Measurements from ENCODE around the gene TPRX2.
A peak's percentile ranks its signal among the peaks of the same experiment; 100 is the strongest.
"Not testable (repeated sequence)": the region's sequence is repeated elsewhere in the genome, so short reads cannot be mapped to it uniquely, and the experiment has no call there.

TPRX2 gene

DNA sequence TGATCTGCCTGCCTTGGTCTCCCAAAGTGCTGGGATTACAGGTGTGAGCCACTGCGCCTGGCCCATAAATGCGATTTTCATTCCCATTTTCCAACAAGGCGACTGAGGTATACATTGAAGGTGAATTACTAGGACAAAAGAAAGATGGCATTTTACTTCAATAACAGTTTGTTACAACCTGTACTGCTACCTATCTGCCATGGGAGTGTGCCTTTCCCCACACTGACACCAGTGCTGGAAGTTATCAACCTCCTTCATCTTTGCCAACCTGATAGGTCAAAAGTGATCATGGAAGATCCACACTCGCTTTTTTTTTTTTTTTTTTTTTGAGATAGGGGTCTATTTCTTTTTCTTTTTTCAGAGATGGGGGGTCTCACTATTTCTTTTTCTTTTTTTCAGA is 26.3 kb upstream of the TPRX2 start:
- no peak overlapping the region for H3K27ac ChIP-seq (ENCODE audit: insufficient read depth, low read depth, low read length, poor library complexity, severe bottlenecking)
- H3K4me3 ChIP-seq (ENCODE audit: insufficient read depth, low read depth, low read length) = no peak overlapping the region
- H3K36me3 ChIP-seq (ENCODE audit: control insufficient read depth, insufficient read depth, low read length) = no peaks in the 10 kb centered on the region
- H3K9me3 ChIP-seq (ENCODE audit: control insufficient read depth, low read length) = no peaks in the 10 kb centered on the region
- H3K4me1 ChIP-seq (ENCODE audit: control insufficient read depth, insufficient read depth, low read length) = no peaks in the 10 kb centered on the region
- no peaks in the 10 kb centered on the region for H3K27me3 ChIP-seq (ENCODE audit: control insufficient read depth, insufficient read depth, low read length, poor library complexity, severe bottlenecking)
- 82 to 86% methylated on average over 3 to 4 of the region's 4 CpGs for WGBS, 2 experiments

DNA sequence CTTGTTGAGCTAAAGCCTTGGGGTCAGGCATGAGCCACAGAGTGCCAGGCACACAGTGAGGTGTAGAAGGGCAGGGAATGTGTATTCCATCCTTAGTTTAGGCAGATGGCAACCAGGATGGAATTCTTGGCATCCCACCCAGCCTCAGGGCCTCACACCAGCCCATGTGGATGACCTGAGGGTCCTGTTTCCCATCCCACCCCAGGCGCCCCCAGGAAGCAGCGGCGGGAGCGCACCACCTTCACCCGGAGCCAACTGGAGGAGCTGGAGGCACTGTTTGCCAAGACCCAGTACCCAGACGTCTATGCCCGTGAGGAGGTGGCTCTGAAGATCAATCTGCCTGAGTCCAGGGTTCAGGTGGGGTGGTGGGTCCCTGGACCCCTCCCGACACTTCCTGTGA is 23.0 kb upstream of the TPRX2 start:
- Histone ChIP-seq H3K36me3 (ENCODE audit: control insufficient read depth, insufficient read depth, low read length) (no peaks in the 10 kb centered on the region), H3K27me3 (ENCODE audit: control insufficient read depth, insufficient read depth, low read length, poor library complexity, severe bottlenecking) (no peaks in the 10 kb centered on the region), H3K9me3 (ENCODE audit: control insufficient read depth, low read length) (no peaks in the 10 kb centered on the region), H3K27ac (ENCODE audit: insufficient read depth, low read depth, low read length, poor library complexity, severe bottlenecking) (no peak overlapping the region), H3K4me3 (ENCODE audit: insufficient read depth, low read depth, low read length) (no peak overlapping the region), H3K4me1 (ENCODE audit: control insufficient read depth, insufficient read depth, low read length) (peaks cover 14% of the 10 kb centered on the region)
- WGBS, 2 experiments = 88 to 91% methylated on average over 8 of the region's 8 CpGs

DNA sequence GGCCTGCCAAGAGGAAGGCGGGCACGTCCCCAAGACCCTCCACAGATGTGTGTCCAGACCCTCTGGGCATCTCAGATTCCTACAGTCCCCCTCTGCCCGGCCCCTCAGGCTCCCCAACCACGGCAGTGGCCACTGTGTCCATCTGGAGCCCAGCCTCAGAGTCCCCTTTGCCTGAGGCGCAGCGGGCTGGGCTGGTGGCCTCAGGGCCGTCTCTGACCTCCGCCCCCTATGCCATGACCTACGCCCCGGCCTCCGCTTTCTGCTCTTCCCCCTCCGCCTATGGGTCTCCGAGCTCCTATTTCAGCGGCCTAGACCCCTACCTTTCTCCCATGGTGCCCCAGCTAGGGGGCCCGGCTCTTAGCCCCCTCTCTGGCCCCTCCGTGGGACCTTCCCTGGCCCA is 19.6 kb upstream of the TPRX2 start:
- 76 to 77% methylated on average over 16 of the region's 16 CpGs for WGBS, 2 experiments
- Histone ChIP-seq H3K4me1 (ENCODE audit: control insufficient read depth, insufficient read depth, low read length) (peaks cover 14% of the 10 kb centered on the region), H3K9me3 (ENCODE audit: control insufficient read depth, low read length) (no peaks in the 10 kb centered on the region), H3K36me3 (ENCODE audit: control insufficient read depth, insufficient read depth, low read length) (no peaks in the 10 kb centered on the region), H3K4me3 (ENCODE audit: insufficient read depth, low read depth, low read length) (no peak overlapping the region), H3K27me3 (ENCODE audit: control insufficient read depth, insufficient read depth, low read length, poor library complexity, severe bottlenecking) (no peaks in the 10 kb centered on the region), H3K27ac (ENCODE audit: insufficient read depth, low read depth, low read length, poor library complexity, severe bottlenecking) (peak overlapping the region; percentile 61)

DNA sequence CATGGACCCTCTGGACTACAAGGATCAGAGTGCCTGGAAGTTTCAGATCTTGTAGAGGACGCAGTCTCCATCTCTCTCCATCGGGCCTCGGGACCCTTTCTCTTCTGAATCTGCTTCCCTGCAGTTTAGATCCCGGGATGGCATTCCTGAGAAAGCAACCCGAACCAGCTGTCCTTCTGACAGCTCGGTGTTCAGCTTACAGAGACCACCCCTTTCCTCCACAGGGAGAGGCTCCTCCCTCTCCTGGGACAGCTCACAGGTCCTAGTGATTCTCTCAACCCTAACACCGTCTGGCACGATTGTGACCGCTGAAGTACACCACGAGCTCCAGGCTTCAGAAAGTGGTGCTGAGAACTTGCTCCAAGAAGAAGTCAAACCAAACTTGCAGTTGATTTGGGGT is 19.1 kb upstream of the TPRX2 start:
- H3K4me3 ChIP-seq (ENCODE audit: insufficient read depth, low read depth, low read length) = no peak overlapping the region
- H3K27me3 ChIP-seq (ENCODE audit: control insufficient read depth, insufficient read depth, low read length, poor library complexity, severe bottlenecking) = no peaks in the 10 kb centered on the region
- 16 to 22% methylated on average over 10 of the region's 10 CpGs for WGBS, 2 experiments
- peak overlapping the region; percentile 61 for H3K27ac ChIP-seq (ENCODE audit: insufficient read depth, low read depth, low read length, poor library complexity, severe bottlenecking)
- no peaks in the 10 kb centered on the region for H3K36me3 ChIP-seq (ENCODE audit: control insufficient read depth, insufficient read depth, low read length)
- H3K9me3 ChIP-seq (ENCODE audit: control insufficient read depth, low read length) = no peaks in the 10 kb centered on the region
- H3K4me1 ChIP-seq (ENCODE audit: control insufficient read depth, insufficient read depth, low read length) = peaks cover 14% of the 10 kb centered on the region

DNA sequence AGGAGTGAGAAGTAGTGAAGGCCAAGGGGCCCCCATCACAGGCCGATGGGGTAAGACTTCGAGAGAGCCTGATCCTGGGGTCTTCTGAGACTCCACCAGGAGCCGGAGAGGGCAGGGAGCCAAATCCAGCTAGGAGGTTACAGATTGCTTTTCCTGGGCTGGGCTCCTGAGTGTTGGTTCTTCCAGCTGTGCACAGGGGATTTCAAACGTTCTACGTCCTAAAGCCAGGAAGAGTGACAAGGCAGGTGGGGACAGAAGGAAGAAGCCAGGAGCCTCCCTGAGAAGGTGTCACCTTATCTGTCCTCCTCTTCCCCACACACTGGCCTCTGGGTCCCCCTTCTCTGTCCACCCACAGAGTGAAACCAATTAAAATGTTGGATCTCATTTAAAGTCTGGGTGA is 16.1 kb upstream of the TPRX2 start:
- H3K27me3 ChIP-seq (ENCODE audit: control insufficient read depth, insufficient read depth, low read length, poor library complexity, severe bottlenecking) = no peaks in the 10 kb centered on the region
- WGBS, 2 experiments = 79 to 86% methylated on average over 5 of the region's 5 CpGs

DNA sequence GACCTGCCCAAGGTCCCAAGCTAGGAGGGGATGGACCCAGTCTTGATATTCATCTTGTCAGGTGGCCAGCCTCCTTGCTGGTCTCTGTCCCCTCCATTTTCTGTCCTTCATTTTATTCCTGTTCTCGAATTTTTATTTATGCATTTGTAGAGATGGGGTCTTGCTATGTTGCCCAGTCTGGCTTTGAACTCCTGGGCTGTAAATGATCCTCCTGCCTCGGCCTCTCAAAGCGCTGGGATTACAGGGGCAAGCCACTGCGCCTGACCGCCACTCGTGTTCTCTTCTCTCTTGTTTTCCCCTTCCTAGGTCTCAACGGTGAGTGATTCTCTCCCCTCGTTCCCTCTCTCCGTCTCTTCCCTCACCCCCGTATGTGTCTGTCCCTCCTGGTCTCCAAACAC is 10.6 kb upstream of the TPRX2 start:
- no peak overlapping the region for H3K4me3 ChIP-seq (ENCODE audit: insufficient read depth, low read depth, low read length)
- WGBS, 2 experiments = 52 to 65% methylated on average over 10 of the region's 10 CpGs

More for the DNA sequence above, 16.1 kb upstream of the TPRX2 start:
- Histone ChIP-seq H3K9me3 (ENCODE audit: control insufficient read depth, low read length) (no peaks in the 10 kb centered on the region), H3K4me3 (ENCODE audit: insufficient read depth, low read depth, low read length) (no peak overlapping the region), H3K36me3 (ENCODE audit: control insufficient read depth, insufficient read depth, low read length) (no peaks in the 10 kb centered on the region), H3K27ac (ENCODE audit: insufficient read depth, low read depth, low read length, poor library complexity, severe bottlenecking) (no peak overlapping the region), H3K4me1 (ENCODE audit: control insufficient read depth, insufficient read depth, low read length) (peaks cover 14% of the 10 kb centered on the region)

DNA sequence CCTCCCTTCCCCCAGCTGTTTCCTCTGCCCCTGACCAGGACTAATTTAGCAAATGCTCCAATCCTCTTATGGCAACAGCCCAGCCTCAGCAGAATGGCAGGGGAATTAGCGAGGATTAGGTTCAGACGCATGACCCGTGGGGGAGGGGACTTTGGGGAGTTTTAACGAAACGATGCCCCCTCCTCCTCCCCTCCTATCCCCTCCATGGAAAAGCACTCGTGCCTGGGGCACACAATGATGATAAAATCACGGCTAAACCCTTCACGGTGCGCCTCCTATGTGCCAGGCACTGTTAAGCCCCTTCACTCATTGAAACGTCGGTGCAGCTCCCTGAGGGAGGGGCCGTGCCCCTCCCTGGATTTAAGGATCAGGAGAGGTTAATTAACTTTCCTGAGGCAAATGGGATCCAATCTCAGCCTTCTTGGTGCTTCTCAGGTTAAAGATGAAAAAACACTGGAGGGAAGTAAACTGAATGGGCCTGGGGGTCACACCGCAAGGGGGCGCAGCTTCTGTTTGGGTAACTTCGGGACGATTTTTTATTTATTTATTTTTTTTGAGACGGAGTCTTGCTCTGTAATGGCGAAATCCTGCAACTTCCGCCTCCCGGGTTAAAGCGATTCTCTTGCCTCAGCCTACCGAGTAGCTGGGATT is 10.1 kb upstream of the TPRX2 start:
- Histone ChIP-seq H3K27ac (ENCODE audit: insufficient read depth, low read depth, low read length, poor library complexity, severe bottlenecking) (peak overlapping the region; percentile 74), H3K9me3 (ENCODE audit: control insufficient read depth, low read length) (no peaks in the 10 kb centered on the region), H3K36me3 (ENCODE audit: control insufficient read depth, insufficient read depth, low read length) (no peaks in the 10 kb centered on the region), H3K4me3 (ENCODE audit: insufficient read depth, low read depth, low read length) (no peak overlapping the region), H3K27me3 (ENCODE audit: control insufficient read depth, insufficient read depth, low read length, poor library complexity, severe bottlenecking) (no peaks in the 10 kb centered on the region), H3K4me1 (ENCODE audit: control insufficient read depth, insufficient read depth, low read length) (peaks cover 5% of the 10 kb centered on the region)
- WGBS, 2 experiments = 4 to 6% methylated on average over 22 of the region's 22 CpGs

More for the DNA sequence above, 10.6 kb upstream of the TPRX2 start:
- H3K27me3 ChIP-seq (ENCODE audit: control insufficient read depth, insufficient read depth, low read length, poor library complexity, severe bottlenecking) = no peaks in the 10 kb centered on the region
- H3K4me1 ChIP-seq (ENCODE audit: control insufficient read depth, insufficient read depth, low read length) = peaks cover 5% of the 10 kb centered on the region
- no peaks in the 10 kb centered on the region for H3K9me3 ChIP-seq (ENCODE audit: control insufficient read depth, low read length)
- H3K27ac ChIP-seq (ENCODE audit: insufficient read depth, low read depth, low read length, poor library complexity, severe bottlenecking) = peak overlapping the region; percentile 74
- H3K36me3 ChIP-seq (ENCODE audit: control insufficient read depth, insufficient read depth, low read length) = no peaks in the 10 kb centered on the region

DNA sequence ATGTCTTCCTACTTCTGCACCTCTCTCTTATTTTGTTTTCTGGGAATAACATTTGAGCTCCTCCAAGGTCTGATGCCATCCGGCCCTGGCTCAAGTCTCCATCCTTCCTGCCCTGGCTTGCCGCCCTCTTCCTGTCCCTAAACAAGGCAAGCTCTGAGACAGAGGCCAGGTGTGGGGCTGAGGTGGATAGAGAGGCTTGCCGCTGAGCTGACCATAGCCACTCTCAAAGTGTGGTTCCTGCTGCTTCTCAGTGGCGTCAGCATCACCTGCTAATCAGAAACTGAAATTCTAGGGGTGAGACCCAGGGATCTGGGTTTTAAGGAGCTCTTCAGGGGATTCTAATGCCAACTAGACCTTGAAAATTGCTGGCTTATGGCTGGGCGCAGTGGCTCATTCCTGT is 6.0 kb upstream of the TPRX2 start:
- Histone ChIP-seq H3K4me1 (ENCODE audit: control insufficient read depth, insufficient read depth, low read length) (peaks cover 5% of the 10 kb centered on the region), H3K27ac (ENCODE audit: insufficient read depth, low read depth, low read length, poor library complexity, severe bottlenecking) (no peak overlapping the region), H3K4me3 (ENCODE audit: insufficient read depth, low read depth, low read length) (no peak overlapping the region), H3K9me3 (ENCODE audit: control insufficient read depth, low read length) (no peaks in the 10 kb centered on the region), H3K36me3 (ENCODE audit: control insufficient read depth, insufficient read depth, low read length) (no peaks in the 10 kb centered on the region), H3K27me3 (ENCODE audit: control insufficient read depth, insufficient read depth, low read length, poor library complexity, severe bottlenecking) (no peaks in the 10 kb centered on the region)
- WGBS, 2 experiments = 87 to 90% methylated on average over 5 of the region's 5 CpGs

DNA sequence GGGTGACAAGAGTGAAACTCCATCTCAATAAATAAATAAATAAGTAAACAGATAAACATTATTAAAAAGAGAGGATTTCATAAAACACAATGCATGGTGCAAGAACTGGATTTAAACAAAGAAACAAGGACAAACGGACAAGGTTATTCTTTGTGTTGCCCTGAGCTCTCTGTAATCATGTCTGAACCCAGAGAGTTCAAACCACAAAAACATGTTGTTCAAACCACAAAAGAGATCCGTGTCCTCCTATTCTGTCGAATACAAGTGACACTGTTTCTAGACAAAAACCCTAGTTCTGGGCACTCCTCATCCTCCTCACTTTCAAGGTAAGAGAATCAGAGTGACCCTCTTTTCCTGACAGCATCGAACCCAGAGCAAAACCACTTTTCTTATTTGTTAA is 4.6 kb upstream of the TPRX2 start:
- Histone ChIP-seq H3K4me3 (ENCODE audit: insufficient read depth, low read depth, low read length) (no peak overlapping the region), H3K27ac (ENCODE audit: insufficient read depth, low read depth, low read length, poor library complexity, severe bottlenecking) (no peak overlapping the region), H3K9me3 (ENCODE audit: control insufficient read depth, low read length) (no peaks in the 10 kb centered on the region), H3K27me3 (ENCODE audit: control insufficient read depth, insufficient read depth, low read length, poor library complexity, severe bottlenecking) (no peaks in the 10 kb centered on the region), H3K4me1 (ENCODE audit: control insufficient read depth, insufficient read depth, low read length) (peaks cover 5% of the 10 kb centered on the region), H3K36me3 (ENCODE audit: control insufficient read depth, insufficient read depth, low read length) (no peaks in the 10 kb centered on the region)
- 93 to 94% methylated on average over 4 of the region's 4 CpGs for WGBS, 2 experiments

DNA sequence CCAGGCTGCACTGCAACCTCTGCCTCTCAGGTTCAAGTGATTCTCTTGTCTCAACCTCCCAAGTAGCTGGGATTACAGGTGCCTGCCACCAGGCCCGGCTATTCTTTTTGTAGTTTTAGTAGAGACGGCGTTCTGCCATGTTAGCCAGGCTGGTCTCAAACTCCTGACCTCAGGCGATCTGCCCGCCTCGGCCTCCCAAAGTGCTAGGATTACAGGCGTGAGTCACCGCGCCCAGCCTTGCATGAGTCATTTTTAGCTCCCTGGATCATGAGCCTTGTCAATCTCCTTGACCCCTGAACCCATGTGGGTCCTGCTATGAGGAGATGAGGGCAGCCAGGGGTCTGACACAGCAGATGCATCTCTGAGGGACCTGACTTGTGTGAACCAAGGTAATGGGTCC is 804 bp upstream of the TPRX2 start:
- not testable (repeated sequence) for H3K9me3 ChIP-seq (ENCODE audit: control insufficient read depth, low read length); H3K27ac ChIP-seq (ENCODE audit: insufficient read depth, low read depth, low read length, poor library complexity, severe bottlenecking); H3K4me3 ChIP-seq (ENCODE audit: insufficient read depth, low read depth, low read length); H3K4me1 ChIP-seq (ENCODE audit: control insufficient read depth, insufficient read depth, low read length); H3K36me3 ChIP-seq (ENCODE audit: control insufficient read depth, insufficient read depth, low read length); H3K27me3 ChIP-seq (ENCODE audit: control insufficient read depth, insufficient read depth, low read length, poor library complexity, severe bottlenecking)
- 91 to 95% methylated on average over 9 of the region's 9 CpGs for WGBS, 2 experiments

DNA sequence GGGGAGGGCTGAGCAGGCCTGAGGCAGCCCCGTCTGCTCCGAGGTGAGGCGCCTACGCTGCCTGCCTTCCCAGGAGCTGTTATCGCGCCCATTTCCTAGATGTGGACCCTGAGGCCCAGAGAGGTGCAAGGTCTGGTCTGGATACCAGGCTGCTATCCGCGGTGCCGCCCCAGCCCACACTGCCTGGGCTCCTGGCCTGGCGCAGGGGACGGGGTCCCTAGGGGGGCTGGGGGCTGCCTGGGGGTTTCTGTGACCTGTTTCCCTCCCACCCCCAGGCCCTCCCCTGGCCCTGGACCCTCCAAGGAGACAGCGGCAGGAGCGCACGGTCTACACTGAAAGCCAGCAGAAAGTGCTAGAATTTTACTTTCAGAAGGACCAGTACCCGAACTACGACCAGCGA is 803 bp downstream of the TPRX2 start:
- 94% methylated on average over 12 to 13 of the region's 17 CpGs for WGBS, 2 experiments
- H3K4me3 ChIP-seq (ENCODE audit: insufficient read depth, low read depth, low read length); H3K4me1 ChIP-seq (ENCODE audit: control insufficient read depth, insufficient read depth, low read length); H3K27ac ChIP-seq (ENCODE audit: insufficient read depth, low read depth, low read length, poor library complexity, severe bottlenecking); H3K27me3 ChIP-seq (ENCODE audit: control insufficient read depth, insufficient read depth, low read length, poor library complexity, severe bottlenecking); H3K36me3 ChIP-seq (ENCODE audit: control insufficient read depth, insufficient read depth, low read length); H3K9me3 ChIP-seq (ENCODE audit: control insufficient read depth, low read length): not testable (repeated sequence)
